Neuronal stem cell (in vitro differentiated cells): ENCODE measurements around the gene SPACA4.

Experiments
- DNase-seq: peaks from one replicate; pipeline ENCODE4 v3.0.0-alpha.2; 2013; ENCODE audit warnings: low spot score
- H2AFZ ChIP-seq: one replicate; pipeline ENCODE4 v1.6.1; 2013; ENCODE audit warnings: mild to moderate bottlenecking, low read length, inconsistent platforms
- H2AK5ac ChIP-seq: 2 replicates; pipeline ENCODE4 v1.6.1; 2013; ENCODE audit warnings: low read depth, mild to moderate bottlenecking, inconsistent platforms, low read length, moderate library complexity, mixed read lengths
- H2BK120ac ChIP-seq: 2 replicates; pipeline ENCODE4 v1.6.1; 2013; ENCODE audit warnings: low read depth, mild to moderate bottlenecking, inconsistent platforms, low read length, moderate library complexity, mixed read lengths
- H2BK12ac ChIP-seq: one replicate; pipeline ENCODE4 v1.6.1; 2013; ENCODE audit warnings: low read length, inconsistent platforms
- H2BK15ac ChIP-seq: 2 replicates; pipeline ENCODE4 v1.6.1; 2013; ENCODE audit warnings: mild to moderate bottlenecking, low read length, inconsistent platforms, mixed read lengths
- H2BK5ac ChIP-seq: one replicate; pipeline ENCODE4 v1.6.1; 2013; ENCODE audit warnings: inconsistent platforms, mild to moderate bottlenecking, low read length, moderate library complexity
- H3K14ac ChIP-seq: one replicate; pipeline ENCODE4 v1.6.1; 2013; ENCODE audit warnings: low read length, inconsistent platforms
- H3K18ac ChIP-seq: 2 replicates; pipeline ENCODE4 v1.6.1; 2013; ENCODE audit warnings: low read length, inconsistent platforms
- H3K23ac ChIP-seq: 2 replicates; pipeline ENCODE4 v1.6.1; 2013; ENCODE audit warnings: low read depth, mild to moderate bottlenecking, mixed read lengths, low read length, inconsistent platforms; ENCODE audit not compliant: poor library complexity
- H3K27ac ChIP-seq: replicated peaks from 3 replicates; pipeline ENCODE4 v1.5.1; 2013; ENCODE audit warnings: low read length, inconsistent platforms
- H3K27me3 ChIP-seq, 3 experiments: 2 replicates each; pipeline ENCODE4 v1.6.1; 2013; ENCODE audit warnings: low read length in 3 of 3, mild to moderate bottlenecking in 2 of 3, inconsistent platforms in 1 of 3, low read depth in 1 of 3, mixed read lengths in 1 of 3, moderate library complexity in 1 of 3; ENCODE audit not compliant: control insufficient read depth in 3 of 3, insufficient read depth in 3 of 3
- H3K36me3 ChIP-seq, 2 donors: replicated peaks in 1 of 2; 2 replicates each; pipeline ENCODE4 v1.6.1; 2013; ENCODE audit warnings: low read length in 2 of 2; ENCODE audit not compliant: control insufficient read depth in 2 of 2, insufficient read depth in 2 of 2
- H3K4ac ChIP-seq: 2 replicates; pipeline ENCODE4 v1.6.1; 2013; ENCODE audit warnings: inconsistent platforms, mild to moderate bottlenecking, low read length, moderate library complexity
- H3K4me1 ChIP-seq, 2 donors: 1 replicate in 1 of 2; 2 replicates in 1 of 2; pipeline ENCODE4 v1.6.1; 2013; ENCODE audit warnings: low read length in 2 of 2, low read depth in 1 of 2; ENCODE audit not compliant: control insufficient read depth in 2 of 2, insufficient read depth in 1 of 2
- H3K4me2 ChIP-seq: one replicate; pipeline ENCODE4 v1.6.1; 2013; ENCODE audit warnings: mild to moderate bottlenecking, low read length, inconsistent platforms; ENCODE audit not compliant: insufficient read depth, poor library complexity, severe bottlenecking
- H3K4me3 ChIP-seq, 2 donors: 2 replicates each; pipeline ENCODE4 v1.5.1; 2013; ENCODE audit warnings: low read length in 2 of 2, mild to moderate bottlenecking in 2 of 2, inconsistent platforms in 1 of 2, moderate library complexity in 1 of 2
- H3K79me1 ChIP-seq: one replicate; pipeline ENCODE4 v1.6.1; 2013; ENCODE audit warnings: low read depth, mild to moderate bottlenecking, inconsistent platforms, low read length, moderate library complexity
- H3K9ac ChIP-seq: one replicate; pipeline ENCODE4 v1.6.1; 2013; ENCODE audit warnings: mild to moderate bottlenecking, low read depth, low read length, inconsistent platforms; ENCODE audit not compliant: poor library complexity
- H3K9me3 ChIP-seq, 2 donors: replicated peaks in 1 of 2; 2 replicates each; pipeline versions ENCODE3 to v1.6.1; 2013; ENCODE audit warnings: low read length in 2 of 2, mild to moderate bottlenecking in 2 of 2, inconsistent platforms in 1 of 2, low read depth in 1 of 2, mixed read lengths in 1 of 2, moderate library complexity in 1 of 2; ENCODE audit not compliant: control insufficient read depth in 2 of 2, insufficient read depth in 1 of 2
- H4K8ac ChIP-seq: one replicate; pipeline ENCODE4 v1.6.1; 2013; ENCODE audit warnings: low read depth, mild to moderate bottlenecking, inconsistent platforms, low read length, moderate library complexity
- H4K91ac ChIP-seq: one replicate; pipeline ENCODE4 v1.6.1; 2013; ENCODE audit warnings: low read length, low read depth, mild to moderate bottlenecking, inconsistent platforms; ENCODE audit not compliant: poor library complexity
- WGBS, 2 donors: extraction: QIAGEN DNeasy Blood & Tissue Kit; methylation state at CpG; one replicate each; pipeline ENCODE4 v1.1.7; 2013; ENCODE audit warnings: missing lambda C conversion rate in 2 of 2, mixed read lengths in 1 of 2; ENCODE audit not compliant: insufficient read length in 2 of 2, insufficient replicate concordance in 1 of 2; ENCODE audit errors: extremely low coverage in 2 of 2; 5-methylcytosine and 5-hydroxymethylcytosine counted together

SPACA4 gene

DNA sequence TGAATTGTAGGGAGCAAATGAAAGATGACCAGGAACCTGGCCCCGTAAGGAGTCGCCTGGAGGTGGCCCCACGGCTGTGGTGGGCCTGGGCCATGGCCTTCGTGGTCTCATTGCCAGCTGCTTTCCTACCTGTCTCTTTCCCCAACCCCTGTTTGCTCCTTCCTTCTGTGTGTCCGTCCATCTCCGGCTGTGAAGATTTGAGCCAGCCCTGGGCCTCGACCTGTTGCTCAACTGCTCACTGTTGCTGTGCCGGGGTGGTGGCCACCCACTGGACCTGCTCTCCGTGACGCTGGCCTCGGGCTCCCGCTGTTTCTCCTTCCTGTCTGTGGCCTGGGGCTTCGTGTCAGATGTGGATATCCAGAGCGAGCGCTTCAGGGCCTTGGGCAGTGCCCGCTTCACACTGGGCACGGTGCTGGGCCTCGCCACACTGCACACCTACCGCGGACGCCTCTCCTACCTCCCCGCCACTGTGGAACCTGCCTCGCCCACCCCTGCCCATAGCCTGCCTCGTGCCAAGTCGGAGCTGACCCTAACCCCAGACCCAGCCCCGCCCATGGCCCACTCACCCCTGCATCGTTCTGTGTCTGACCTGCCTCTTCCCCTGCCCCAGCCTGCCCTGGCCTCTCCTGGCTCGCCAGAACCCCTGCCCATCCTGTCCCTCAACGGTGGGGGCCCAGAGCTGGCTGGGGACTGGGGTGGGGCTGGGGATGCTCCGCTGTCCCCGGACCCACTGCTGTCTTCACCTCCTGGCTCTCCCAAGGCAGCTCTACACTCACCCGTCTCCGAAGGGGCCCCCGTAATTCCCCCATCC lies 22.1 kb downstream of the SPACA4 start:
- peak overlapping the region; percentile 84 for H2BK120ac ChIP-seq
- no peak overlapping the region for H2AFZ ChIP-seq
- no peak overlapping the region for H4K8ac ChIP-seq
- H3K4ac ChIP-seq = no peak overlapping the region
- peak overlapping the region; percentile 97 for H2AK5ac ChIP-seq
- H3K9me3 ChIP-seq = no peaks in the 10 kb centered on the region
- no peak overlapping the region for H3K4me2 ChIP-seq
- H2BK15ac ChIP-seq = peak overlapping the region; percentile 95
- peak overlapping the region; percentile 32 for H3K27ac ChIP-seq
- no peaks in the 10 kb centered on the region for H3K27me3 ChIP-seq
- WGBS, 2 donors = no CpG with 5 or more reads among the region's 34 CpGs
- peak overlapping the region; percentile 54 for H2BK5ac ChIP-seq
- H3K79me1 ChIP-seq = peaks cover 5% of the 10 kb centered on the region
- no peak overlapping the region for H3K4me3 ChIP-seq
- H4K91ac ChIP-seq = no peak overlapping the region
- peaks cover 20 to 25% of the 10 kb centered on the region in 2 donors for H3K4me1 ChIP-seq
- H3K9ac ChIP-seq = no peak overlapping the region
- H2BK12ac ChIP-seq = peak overlapping the region; percentile 68
- peak overlapping the region; percentile 86 for H3K18ac ChIP-seq
- peaks cover 9 to 45% of the 10 kb centered on the region in 2 donors for H3K36me3 ChIP-seq
- peak overlapping the region; percentile 74 for H3K23ac ChIP-seq
- no peak for DNase-seq
- H3K14ac ChIP-seq = no peak overlapping the region

DNA sequence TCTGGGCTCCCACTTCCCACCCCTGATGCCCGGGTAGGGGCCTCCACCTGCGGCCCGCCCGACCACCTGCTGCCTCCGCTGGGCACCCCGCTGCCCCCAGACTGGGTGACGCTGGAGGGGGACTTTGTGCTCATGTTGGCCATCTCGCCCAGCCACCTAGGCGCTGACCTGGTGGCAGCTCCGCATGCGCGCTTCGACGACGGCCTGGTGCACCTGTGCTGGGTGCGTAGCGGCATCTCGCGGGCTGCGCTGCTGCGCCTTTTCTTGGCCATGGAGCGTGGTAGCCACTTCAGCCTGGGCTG lies 22.7 kb downstream of the SPACA4 start:
- DNase-seq = no peak
- H2AK5ac ChIP-seq = peak overlapping the region; percentile 97
- WGBS, 2 donors = no CpG with 5 or more reads among the region's 22 CpGs
- H4K91ac ChIP-seq = no peak overlapping the region
- peak overlapping the region; percentile 54 for H2BK5ac ChIP-seq
- H3K4me3 ChIP-seq = peak overlapping the region in 1 of 2 donors; percentile 33
- no peaks in the 10 kb centered on the region for H3K9me3 ChIP-seq
- H3K9ac ChIP-seq = peak overlapping the region; percentile 64
- peak overlapping the region; percentile 84 for H2BK120ac ChIP-seq
- peak overlapping the region; percentile 33 for H2BK12ac ChIP-seq
- H3K79me1 ChIP-seq = peaks cover 5% of the 10 kb centered on the region
- H3K27me3 ChIP-seq = no peaks in the 10 kb centered on the region
- no peak overlapping the region for H2AFZ ChIP-seq
- no peak overlapping the region for H4K8ac ChIP-seq
- H3K36me3 ChIP-seq = peaks cover 9 to 45% of the 10 kb centered on the region in 2 donors
- no peak overlapping the region for H3K14ac ChIP-seq
- peak overlapping the region; percentile 39 for H3K23ac ChIP-seq
- no peak overlapping the region for H3K4me2 ChIP-seq
- peak overlapping the region; percentile 95 for H2BK15ac ChIP-seq
- peak overlapping the region; percentile 67 for H3K27ac ChIP-seq
- H3K4me1 ChIP-seq = peaks cover 23 to 29% of the 10 kb centered on the region in 2 donors
- H3K18ac ChIP-seq = peak overlapping the region; percentile 86
- H3K4ac ChIP-seq = peak overlapping the region; percentile 2

DNA sequence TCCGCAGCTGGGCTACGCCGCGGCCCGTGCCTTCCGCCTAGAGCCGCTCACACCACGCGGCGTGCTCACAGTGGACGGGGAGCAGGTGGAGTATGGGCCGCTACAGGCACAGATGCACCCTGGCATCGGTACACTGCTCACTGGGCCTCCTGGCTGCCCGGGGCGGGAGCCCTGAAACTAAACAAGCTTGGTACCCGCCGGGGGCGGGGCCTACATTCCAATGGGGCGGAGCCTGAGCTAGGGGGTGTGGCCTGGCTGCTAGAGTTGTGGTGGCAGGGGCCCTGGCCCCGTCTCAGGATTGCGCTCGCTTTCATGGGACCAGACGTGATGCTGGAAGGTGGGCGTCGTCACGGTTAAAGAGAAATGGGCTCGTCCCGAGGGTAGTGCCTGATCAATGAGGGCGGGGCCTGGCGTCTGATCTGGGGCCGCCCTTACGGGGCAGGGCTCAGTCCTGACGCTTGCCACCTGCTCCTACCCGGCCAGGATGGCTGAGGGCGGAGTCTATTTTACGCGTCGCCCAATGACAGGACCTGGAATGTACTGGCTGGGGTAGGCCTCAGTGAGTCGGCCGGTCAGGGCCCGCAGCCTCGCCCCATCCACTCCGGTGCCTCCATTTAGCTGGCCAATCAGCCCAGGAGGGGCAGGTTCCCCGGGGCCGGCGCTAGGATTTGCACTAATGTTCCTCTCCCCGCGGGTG lies 23.2 kb downstream of the SPACA4 start:
- H3K27me3 ChIP-seq = no peaks in the 10 kb centered on the region
- peak overlapping the region; percentile 98 for H3K23ac ChIP-seq
- H3K4ac ChIP-seq = peak overlapping the region; percentile 2
- no peak overlapping the region for H3K14ac ChIP-seq
- H2BK12ac ChIP-seq = peak overlapping the region; percentile 33
- no peak overlapping the region for H4K8ac ChIP-seq
- H2BK15ac ChIP-seq = peak overlapping the region; percentile 95
- no peak overlapping the region for H4K91ac ChIP-seq
- peak overlapping the region; percentile 93 for H2BK5ac ChIP-seq
- H3K36me3 ChIP-seq = peaks cover 9 to 45% of the 10 kb centered on the region in 2 donors
- DNase-seq = peak; percentile 83
- H3K27ac ChIP-seq = peak overlapping the region; percentile 67
- H3K18ac ChIP-seq = peak overlapping the region; percentile 86
- H2AFZ ChIP-seq = no peak overlapping the region
- no peaks in the 10 kb centered on the region for H3K9me3 ChIP-seq
- peaks cover 26 to 32% of the 10 kb centered on the region in 2 donors for H3K4me1 ChIP-seq
- H3K4me3 ChIP-seq = peak overlapping the region in 1 of 2 donors; percentile 33
- no CpG with 5 or more reads among the region's 48 CpGs for WGBS, 2 donors
- peak overlapping the region; percentile 69 for H3K4me2 ChIP-seq
- peak overlapping the region; percentile 84 for H2BK120ac ChIP-seq
- peaks cover 3% of the 10 kb centered on the region for H3K79me1 ChIP-seq
- H3K9ac ChIP-seq = peak overlapping the region; percentile 64
- H2AK5ac ChIP-seq = peak overlapping the region; percentile 97
